ENCODE data around the gene AKNA. TPM values are rescaled to one million over a fixed set of nuclear protein-coding genes. Genes with fewer than 3 reads are reported as not detected.

Gene AKNA
- polyA plus RNA-seq, 1 of the 3 experiments (the other 2 are of a cell fraction) = 0.84 TPM

- no peak for DNase-seq
- Histone ChIP-seq H3K9me3 (no peaks in the 10 kb centered on the region), H3K27ac (ENCODE audit: low read depth in 2 of 2, low read length in 1 of 2) (no peak overlapping the region), H3K27me3 (ENCODE audit: insufficient read depth) (no peaks in the 10 kb centered on the region), H4K20me1 (ENCODE audit: insufficient read depth) (no peaks in the 10 kb centered on the region), H3K9ac (no peak overlapping the region), H3K4me1 (ENCODE audit: control insufficient read depth in 1 of 2, insufficient read depth in 2 of 2, low read depth in 1 of 2, low read length in 1 of 2) (no peaks in the 10 kb centered on the region), H2AFZ (ENCODE audit: low read depth) (no peak overlapping the region), H3K9me2 (no peaks in the 10 kb centered on the region), H3K4me2 (no peak overlapping the region), H3K36me3 (replicated peaks in 1 of 2; ENCODE audit: control insufficient read depth in 1 of 2, insufficient read depth in 2 of 2, low read length in 1 of 2) (no peaks in the 10 kb centered on the region), H3K79me2 (ENCODE audit: insufficient read depth) (no peaks in the 10 kb centered on the region), H3K4me3 (ENCODE audit: low read depth in 2 of 2, low read length in 1 of 2) (no peak overlapping the region), H3F3A (replicated peaks; ENCODE audit: insufficient read depth) (no peaks in the 10 kb centered on the region)
- WGBS (ENCODE audit: low lambda C conversion rate) = 92% methylated on average over 8 of the region's 8 CpGs
- ChIA-PET CTCF (interaction anchor here (1.1 kb wide), 1 partner anchor 496 kb away, joined by 3 read pairs; no protein-coding TSS in a partner anchor), POLR2A (no interaction called here)
- TF ChIP-seq EZH2phosphoT487 (IDR thresholded peaks at IDR 0.05; ENCODE audit: borderline replicate concordance, low read depth) = no peak
- no peak for TF ChIP-seq RCOR1 (IDR thresholded peaks at IDR 0.05; ENCODE audit: low read length)
- TF ChIP-seq, protein P1, sequence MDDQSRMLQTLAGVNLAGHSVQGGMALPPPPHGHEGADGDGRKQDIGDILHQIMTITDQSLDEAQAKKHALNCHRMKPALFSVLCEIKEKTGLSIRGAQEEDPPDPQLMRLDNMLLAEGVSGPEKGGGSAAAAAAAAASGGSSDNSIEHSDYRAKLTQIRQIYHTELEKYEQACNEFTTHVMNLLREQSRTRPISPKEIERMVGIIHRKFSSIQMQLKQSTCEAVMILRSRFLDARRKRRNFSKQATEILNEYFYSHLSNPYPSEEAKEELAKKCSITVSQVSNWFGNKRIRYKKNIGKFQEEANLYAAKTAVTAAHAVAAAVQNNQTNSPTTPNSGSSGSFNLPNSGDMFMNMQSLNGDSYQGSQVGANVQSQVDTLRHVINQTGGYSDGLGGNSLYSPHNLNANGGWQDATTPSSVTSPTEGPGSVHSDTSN (IDR thresholded peaks at IDR 0.05) = no peak
- no peak for TF ChIP-seq TEAD4 (IDR thresholded peaks at IDR 0.05; ENCODE audit: borderline replicate concordance, insufficient read depth)
- no peak for TF ChIP-seq MAX (IDR thresholded peaks at IDR 0.05; ENCODE audit: low read depth)
- TF ChIP-seq FOSL2 (IDR thresholded peaks at IDR 0.05; ENCODE audit: borderline replicate concordance, low read depth) = no peak
- TF ChIP-seq GABPA (IDR thresholded peaks at IDR 0.05; ENCODE audit: low read depth) = no peak
- no peak for TF ChIP-seq TAF1 (IDR thresholded peaks at IDR 0.05; ENCODE audit: borderline replicate concordance, low read depth, low read length)
- TF ChIP-seq FOXM1 (IDR thresholded peaks at IDR 0.05; ENCODE audit: low read depth) = no peak
- TF ChIP-seq, protein P2, sequence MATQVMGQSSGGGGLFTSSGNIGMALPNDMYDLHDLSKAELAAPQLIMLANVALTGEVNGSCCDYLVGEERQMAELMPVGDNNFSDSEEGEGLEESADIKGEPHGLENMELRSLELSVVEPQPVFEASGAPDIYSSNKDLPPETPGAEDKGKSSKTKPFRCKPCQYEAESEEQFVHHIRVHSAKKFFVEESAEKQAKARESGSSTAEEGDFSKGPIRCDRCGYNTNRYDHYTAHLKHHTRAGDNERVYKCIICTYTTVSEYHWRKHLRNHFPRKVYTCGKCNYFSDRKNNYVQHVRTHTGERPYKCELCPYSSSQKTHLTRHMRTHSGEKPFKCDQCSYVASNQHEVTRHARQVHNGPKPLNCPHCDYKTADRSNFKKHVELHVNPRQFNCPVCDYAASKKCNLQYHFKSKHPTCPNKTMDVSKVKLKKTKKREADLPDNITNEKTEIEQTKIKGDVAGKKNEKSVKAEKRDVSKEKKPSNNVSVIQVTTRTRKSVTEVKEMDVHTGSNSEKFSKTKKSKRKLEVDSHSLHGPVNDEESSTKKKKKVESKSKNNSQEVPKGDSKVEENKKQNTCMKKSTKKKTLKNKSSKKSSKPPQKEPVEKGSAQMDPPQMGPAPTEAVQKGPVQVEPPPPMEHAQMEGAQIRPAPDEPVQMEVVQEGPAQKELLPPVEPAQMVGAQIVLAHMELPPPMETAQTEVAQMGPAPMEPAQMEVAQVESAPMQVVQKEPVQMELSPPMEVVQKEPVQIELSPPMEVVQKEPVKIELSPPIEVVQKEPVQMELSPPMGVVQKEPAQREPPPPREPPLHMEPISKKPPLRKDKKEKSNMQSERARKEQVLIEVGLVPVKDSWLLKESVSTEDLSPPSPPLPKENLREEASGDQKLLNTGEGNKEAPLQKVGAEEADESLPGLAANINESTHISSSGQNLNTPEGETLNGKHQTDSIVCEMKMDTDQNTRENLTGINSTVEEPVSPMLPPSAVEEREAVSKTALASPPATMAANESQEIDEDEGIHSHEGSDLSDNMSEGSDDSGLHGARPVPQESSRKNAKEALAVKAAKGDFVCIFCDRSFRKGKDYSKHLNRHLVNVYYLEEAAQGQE (IDR thresholded peaks at IDR 0.05; ENCODE audit: low read depth, low read length) = no peak
- TF ChIP-seq USF2 (IDR thresholded peaks at IDR 0.05; ENCODE audit: borderline replicate concordance, low read depth, low read length) = no peak
- TF ChIP-seq, protein P3, sequence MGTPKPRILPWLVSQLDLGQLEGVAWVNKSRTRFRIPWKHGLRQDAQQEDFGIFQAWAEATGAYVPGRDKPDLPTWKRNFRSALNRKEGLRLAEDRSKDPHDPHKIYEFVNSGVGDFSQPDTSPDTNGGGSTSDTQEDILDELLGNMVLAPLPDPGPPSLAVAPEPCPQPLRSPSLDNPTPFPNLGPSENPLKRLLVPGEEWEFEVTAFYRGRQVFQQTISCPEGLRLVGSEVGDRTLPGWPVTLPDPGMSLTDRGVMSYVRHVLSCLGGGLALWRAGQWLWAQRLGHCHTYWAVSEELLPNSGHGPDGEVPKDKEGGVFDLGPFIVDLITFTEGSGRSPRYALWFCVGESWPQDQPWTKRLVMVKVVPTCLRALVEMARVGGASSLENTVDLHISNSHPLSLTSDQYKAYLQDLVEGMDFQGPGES (IDR thresholded peaks at IDR 0.05; ENCODE audit: low read depth, low read length) = no peak
- no peak for TF ChIP-seq NRF1 (IDR thresholded peaks at IDR 0.05; ENCODE audit: low read depth, low read length)
- TF ChIP-seq EP300 (IDR thresholded peaks at IDR 0.05; ENCODE audit: borderline replicate concordance in 1 of 2, low read depth in 1 of 2, low read length in 1 of 2) = no peak
- TF ChIP-seq MXI1 (IDR thresholded peaks at IDR 0.05; ENCODE audit: low read depth, low read length) = no peak
- TF ChIP-seq, protein P4, sequence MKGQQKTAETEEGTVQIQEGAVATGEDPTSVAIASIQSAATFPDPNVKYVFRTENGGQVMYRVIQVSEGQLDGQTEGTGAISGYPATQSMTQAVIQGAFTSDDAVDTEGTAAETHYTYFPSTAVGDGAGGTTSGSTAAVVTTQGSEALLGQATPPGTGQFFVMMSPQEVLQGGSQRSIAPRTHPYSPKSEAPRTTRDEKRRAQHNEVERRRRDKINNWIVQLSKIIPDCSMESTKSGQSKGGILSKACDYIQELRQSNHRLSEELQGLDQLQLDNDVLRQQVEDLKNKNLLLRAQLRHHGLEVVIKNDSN (IDR thresholded peaks at IDR 0.05; ENCODE audit: borderline replicate concordance, low read depth) = no peak
- no peak for TF ChIP-seq TCF12 (IDR thresholded peaks at IDR 0.05)
Measured at GRCh38 chr9:114410910-114411309, 23.1 kb upstream of the AKNA start.
